ENCODE measurements around the gene ZBTB3.
"Not testable (repeated sequence)": the region's sequence is repeated elsewhere in the genome, so short reads cannot be mapped to it uniquely, and the experiment has no call there.

Gene ZBTB3

DNA sequence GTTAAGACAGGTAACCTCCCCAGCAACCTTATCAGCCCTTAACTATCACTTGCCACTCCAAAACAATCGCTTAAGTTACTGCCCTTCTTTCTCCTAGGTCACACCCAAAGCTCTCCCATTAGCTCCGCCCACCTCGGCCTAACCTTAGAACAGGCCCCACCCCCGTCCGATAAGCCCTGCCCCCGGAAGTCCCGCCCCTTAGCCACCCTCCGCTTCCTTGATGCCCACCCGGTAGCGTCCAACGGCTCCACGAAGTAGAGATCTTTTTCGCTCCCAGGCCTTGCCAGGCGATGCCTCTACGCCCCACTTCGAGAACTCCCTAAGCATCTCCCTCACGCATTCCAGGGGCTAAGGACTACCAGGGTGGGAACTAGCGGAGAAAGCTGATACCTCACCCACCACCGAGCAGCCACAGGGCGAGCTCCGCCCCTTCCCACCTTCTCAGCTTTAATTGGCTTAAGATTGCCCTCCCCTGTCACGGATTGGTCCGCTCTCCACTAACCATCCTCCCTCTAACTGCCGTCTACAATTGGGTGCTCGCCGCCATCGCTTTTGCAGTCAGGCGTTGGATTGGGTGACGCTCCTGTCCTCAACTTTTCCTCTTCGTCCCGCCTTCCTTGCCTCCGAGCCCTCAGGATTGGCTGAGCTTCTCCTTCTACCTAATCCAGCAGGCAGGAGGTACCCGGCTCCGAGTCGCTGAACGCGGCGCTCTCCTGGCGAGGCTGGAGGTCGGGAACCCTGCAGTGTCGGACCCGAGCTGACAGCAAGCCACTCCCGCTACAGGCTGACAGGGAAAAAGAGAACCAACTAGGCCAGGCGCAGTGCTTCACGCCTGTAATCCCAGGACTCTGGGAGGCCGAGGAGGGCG, at the start of gene ZBTB3:
Gene ZBTB3 (minus strand): TSS at position 425 of the 868 bp plus-strand sequence. CDS start 496 bp downstream, outside the sequence.
- DNase-seq: peak; percentile 99

- no peak for DNase-seq
Observed at GRCh38 chr11:62801071-62801470, 47.1 kb upstream of the ZBTB3 start.

DNA sequence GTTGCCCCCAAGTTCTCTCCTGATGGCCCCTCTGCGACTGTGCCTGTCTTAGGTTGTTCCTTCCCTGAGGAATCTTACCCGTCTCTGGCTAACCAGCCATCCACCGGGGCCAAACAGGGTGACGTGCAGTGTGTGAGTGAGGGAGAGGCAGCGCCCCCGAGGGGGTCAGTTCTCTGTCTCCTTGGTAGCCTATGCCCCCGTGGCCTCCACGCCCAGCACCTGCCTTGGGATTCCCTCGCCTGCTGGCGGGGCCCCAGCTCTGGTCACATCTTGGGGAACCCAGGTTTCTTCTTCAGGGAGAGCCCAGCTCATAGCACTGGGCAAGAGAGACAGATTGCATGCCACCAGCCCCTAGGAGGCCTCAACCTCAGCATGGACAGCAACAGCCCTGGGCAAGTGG, 45.5 kb upstream of the ZBTB3 start:
- no peak for DNase-seq

DNA sequence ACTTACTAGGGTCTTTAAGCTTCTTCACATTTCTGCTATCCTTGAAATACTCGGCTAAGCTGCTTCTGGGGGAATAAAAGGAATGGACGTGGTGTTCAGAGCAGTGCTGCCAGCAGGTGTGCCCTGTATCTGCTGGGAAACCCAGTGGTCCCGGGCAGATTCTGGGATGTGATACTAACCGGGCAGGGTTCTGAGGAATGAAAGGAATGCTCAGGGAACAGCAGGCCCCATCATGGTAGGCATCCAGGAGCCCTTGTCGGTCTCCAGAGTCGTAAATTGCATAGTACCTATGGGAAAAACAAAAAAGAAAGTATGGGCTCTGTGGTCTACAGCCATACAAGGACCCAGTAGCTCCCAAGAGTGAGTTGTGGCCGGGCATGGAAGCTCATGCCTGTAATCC, 42.3 kb upstream of the ZBTB3 start:
- no peak for DNase-seq

DNA sequence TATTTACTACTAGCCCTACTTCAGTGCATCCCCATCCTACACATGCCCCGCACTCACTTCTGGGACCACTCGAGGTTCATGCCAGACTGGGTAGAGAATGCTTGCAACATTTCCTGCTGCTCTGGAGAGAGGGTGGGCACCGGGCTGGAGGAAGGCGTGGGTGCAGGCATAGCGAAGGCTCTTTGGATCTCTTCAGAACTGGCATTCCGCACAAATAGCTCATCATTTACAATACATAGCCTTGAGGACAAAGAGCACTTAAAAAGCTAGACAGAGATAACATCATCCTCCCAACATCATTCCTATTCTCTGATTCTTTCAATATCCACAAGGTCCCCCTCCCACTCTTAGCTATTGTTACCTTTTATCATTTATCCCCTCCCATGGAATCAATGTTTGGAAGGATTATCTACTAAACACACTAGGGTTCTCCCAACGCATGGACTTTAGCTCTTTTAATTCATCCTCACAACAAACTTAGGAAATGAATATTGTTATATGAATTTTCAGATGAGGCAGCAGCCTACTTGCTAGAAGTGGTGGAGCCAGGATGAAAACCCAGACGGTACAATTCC, 40.3 kb upstream of the ZBTB3 start:
- DNase-seq: no peak

GRCh38 chr11:62792202-62792575, 38.2 kb upstream of the ZBTB3 start:
- DNase-seq: no peak

- no peak for DNase-seq
Observed at GRCh38 chr11:62791501-62792201, 37.7 kb upstream of the ZBTB3 start, which contains the start of gene TMEM223. Gene TMEM223, minus strand, starts transcription at chr11:62792006. Its CDS starts 12 bp downstream, at chr11:62791994.

DNA sequence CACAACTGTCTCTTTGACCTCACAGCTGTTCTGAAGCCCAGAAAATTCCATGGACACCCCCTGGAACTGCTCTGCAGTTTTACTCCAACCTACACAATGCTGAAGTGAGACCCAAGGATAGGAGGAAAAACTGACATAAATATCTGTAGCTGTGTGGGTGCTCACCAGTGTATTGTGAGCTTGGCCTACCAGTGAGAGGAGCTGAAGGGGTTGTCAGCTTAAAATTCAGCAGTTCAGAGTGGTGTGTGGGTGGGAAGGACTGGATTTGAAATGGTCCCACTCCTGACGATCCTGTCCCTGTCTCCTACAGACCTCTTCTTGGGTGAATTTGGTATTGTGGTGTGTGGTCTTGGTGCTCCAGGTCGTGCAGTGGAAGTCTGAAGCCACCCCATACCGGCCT, 35.6 kb upstream of the ZBTB3 start:
- no peak for DNase-seq

DNA sequence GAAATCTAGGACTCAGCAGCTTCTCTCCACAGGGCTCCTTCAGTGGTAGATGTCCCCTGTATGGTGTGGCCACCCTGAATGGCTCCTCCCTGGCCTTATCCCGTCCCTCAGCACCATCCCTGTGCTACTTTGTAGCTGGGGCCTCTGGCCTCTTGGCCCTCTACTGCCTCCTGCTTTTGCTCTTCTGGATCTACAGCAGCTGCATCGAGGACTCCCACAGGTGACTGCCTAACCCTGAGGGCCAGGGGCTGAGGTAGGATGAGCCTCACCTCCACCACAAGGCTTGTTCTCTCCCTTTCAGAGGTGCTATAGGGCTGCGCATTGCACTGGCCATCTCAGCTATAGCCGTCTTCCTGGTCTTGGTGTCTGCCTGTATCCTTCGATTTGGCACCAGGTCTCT, 35.0 kb upstream of the ZBTB3 start:
- DNase-seq: no peak

DNA sequence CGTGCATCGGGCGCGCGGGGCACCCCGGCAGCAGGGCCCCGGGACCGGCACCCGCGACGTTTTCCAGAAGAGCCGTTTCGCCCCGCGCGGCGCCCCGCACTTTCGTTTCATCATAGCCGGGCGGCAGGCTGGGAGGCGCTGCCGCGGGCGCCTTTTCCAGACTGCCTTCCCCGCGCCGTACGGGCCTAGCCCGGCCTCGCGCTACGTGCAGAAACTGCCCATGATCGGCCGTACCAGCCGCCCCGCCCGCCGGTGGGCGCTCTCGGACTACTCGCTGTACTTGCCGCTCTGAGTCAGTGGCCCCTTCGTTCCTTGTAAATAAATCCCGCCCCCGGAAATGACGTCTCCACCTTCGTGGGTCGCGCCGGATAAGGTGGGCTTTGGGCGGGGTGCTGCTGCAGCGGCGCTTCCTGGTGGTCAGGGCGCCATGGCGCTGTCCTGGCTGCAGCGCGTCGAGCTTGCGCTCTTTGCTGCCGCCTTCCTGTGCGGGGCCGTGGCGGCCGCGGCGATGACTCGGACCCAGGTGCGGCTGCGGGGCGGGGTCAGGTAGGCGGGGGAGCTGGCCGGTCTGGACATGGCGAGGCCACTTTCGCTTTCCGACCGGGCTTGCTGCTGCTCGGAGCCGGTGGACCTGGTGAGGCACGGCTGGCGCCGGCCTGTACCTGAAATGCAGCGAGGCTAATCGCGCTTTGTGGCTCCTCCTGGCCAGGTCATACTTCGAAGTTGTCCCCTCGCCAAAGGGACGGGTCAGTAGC, 33.2 kb upstream of the ZBTB3 start, which contains the start of gene TMEM179B:
Gene TMEM179B (plus strand): TSS at position 398 of the 755 bp plus-strand sequence. CDS start 30 bp downstream, at position 428.
- DNase-seq: peak; percentile 83

- DNase-seq: peak; percentile 16
Observed at GRCh38 chr11:62786318-62787004, 32.5 kb upstream of the ZBTB3 start.

- no peak for DNase-seq
Observed at GRCh38 chr11:62782753-62783152, 28.8 kb upstream of the ZBTB3 start.

- DNase-seq: no peak
Observed at GRCh38 chr11:62778441-62778840, 24.5 kb upstream of the ZBTB3 start.

DNA sequence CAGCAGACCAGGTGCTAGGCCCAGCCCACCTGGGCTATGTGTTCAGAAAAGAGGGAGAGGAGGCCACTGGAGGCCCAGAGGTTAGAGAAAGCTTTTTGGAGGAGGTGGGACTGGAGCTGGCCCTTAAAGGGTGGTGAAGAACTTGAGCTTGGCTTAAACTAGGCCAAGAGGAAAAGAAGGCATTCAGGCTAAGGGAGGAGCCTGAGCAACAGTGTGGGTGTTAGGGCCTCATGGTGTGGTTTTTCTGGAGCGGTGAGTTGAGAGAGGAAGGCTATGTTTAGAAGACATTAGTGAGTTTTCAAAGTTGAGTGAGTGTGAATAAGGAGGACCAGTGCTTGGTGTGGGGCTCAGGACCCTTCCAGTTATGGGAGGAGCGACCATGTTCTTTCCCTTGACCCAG, 23.4 kb upstream of the ZBTB3 start:
- DNase-seq: no peak

DNA sequence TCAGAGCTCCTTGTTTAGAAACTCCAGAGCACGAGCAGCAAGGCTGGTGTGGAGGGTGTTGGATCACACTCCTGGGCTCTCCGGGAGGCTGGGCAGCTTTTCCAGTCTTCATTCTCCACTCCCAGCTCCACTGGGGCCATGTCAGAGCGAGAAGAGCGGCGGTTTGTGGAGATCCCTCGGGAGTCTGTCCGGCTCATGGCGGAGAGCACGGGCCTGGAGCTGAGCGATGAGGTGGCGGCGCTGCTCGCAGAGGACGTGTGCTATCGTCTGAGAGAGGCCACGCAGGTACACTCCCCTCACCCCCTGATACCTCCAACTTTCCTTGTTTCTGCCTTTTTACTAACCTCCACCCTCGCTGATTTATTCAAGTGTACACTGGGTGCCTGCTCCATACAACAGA, 21.7 kb upstream of the ZBTB3 start:
- no peak for DNase-seq

- no peak for DNase-seq
Observed at GRCh38 chr11:62774407-62774806, 20.4 kb upstream of the ZBTB3 start.

DNA sequence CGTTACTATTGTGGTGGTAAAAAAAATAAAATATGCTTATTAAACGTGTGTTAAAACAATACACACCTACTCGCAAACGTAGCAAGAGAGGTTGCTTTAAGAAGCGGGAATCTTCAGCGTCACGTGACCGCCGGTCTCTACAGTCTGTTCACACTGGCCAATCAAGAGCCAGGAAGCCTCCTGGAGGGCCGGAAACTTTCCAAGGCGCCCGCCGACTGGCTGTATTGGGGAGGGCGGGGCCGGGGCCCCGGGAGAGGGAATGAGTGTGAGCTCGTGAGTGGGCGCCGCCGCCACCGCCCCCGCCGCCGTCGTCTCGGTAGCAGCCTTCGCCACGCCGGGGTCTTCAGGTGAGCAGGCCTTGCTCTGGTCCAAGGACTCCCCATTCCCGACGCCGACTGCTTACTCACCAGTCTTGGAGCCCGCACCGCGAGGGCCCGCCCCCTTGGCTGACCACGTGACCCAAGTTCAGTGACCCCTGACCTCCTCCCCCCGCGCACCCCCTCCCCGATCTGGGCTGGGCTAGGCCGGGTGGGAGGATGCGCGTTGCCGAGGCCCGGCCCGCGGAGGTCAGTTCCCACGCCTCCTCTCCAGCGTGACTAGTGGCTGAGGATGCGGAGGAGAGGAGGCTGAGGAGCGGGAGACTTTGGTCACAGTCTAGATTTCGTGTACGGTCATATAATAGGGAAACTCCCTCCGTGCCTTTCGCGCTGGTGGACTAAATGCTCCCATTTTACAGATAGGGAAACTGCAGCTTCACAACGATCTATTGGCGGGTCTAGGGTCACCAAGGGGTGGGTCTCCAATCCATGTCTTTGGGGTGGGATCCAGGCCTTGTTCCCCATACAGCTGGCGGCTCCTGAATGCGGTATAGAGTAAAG, 17.4 kb upstream of the ZBTB3 start, which contains the start of gene TAF6L:
Gene TAF6L (plus strand): TSS at position 253 of the 878 bp plus-strand sequence. CDS start 4,388 bp downstream, outside the sequence.
- peak; percentile 87 for DNase-seq

DNA sequence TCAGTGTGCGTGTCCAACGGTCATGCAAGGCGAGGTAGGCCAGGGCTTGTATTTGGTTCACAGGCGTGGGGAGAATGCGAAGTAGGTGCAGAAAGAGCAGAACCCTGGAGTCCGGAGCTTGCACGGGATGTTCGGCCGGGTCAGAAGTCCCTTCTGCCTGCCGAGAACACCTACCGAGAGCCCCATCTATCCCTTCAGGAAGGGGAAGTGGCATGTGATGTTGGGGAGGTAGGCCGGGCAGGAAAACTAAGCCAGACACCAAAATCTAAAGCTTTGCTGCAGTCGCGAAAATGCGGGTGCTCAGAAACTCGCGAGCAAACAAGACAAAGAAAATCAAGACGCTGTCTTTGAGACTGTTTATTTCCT, 16.8 kb upstream of the ZBTB3 start:
- no peak for DNase-seq

- not testable (repeated sequence) for DNase-seq
Observed at GRCh38 chr11:62760867-62761227, 6.9 kb upstream of the ZBTB3 start.

GRCh38 chr11:62757846-62758788, 4.2 kb upstream of the ZBTB3 start:
- no peak for DNase-seq
